K562 (cell line): ENCODE measurements around the gene SERTAD2. TPM values are rescaled to one million over a fixed set of nuclear protein-coding genes. Genes with fewer than 3 reads are reported as not detected.

Source experiments
- CTCFL ChIP-seq: IDR thresholded peaks from 2 replicates; pipeline ENCODE4 v1.6.1; 2011; ENCODE audit warnings: borderline replicate concordance, low read depth, mild to moderate bottlenecking, moderate library complexity, low read length; ENCODE audit not compliant: insufficient read depth, poor library complexity, severe bottlenecking
- GTF2F1 ChIP-seq: IDR thresholded peaks from 2 replicates; pipeline ENCODE4 v1.6.1; 2011; ENCODE audit warnings: low read depth, low read length, improper control_type of control experiment
- KDM2B ChIP-seq: fragments of 250-450 bp; sonication (Bioruptor Pico); IDR thresholded peaks from 2 replicates; pipeline ENCODE4 v1.8.0; 2021; ENCODE audit warnings: mild to moderate bottlenecking, moderate library complexity
- RB1 ChIP-seq: fragments of 450-650 bp; IDR thresholded peaks from 2 replicates; pipeline ENCODE4 v1.6.1; 2017; ENCODE audit warnings: low read depth, mild to moderate bottlenecking
- SRSF9 ChIP-seq: fragments of 200-400 bp; formaldehyde crosslinking; IDR thresholded peaks from 2 replicates; pipeline ENCODE4 v1.6.1; 2017; ENCODE audit warnings: low read depth, low read length, borderline replicate concordance
- TEAD4 ChIP-seq, 2 experiments: sonication (generic) in 1 of 2; formaldehyde crosslinking in 1 of 2; IDR thresholded peaks; 2 replicates each; pipeline versions ENCODE4 v1.6.1 to v1.8.0; 2012 to 2022; ENCODE audit warnings: borderline replicate concordance in 1 of 2, inconsistent platforms in 1 of 2, low read length in 1 of 2, mild to moderate bottlenecking in 1 of 2, missing genetic modification reagents in 1 of 2
- VEZF1 ChIP-seq: fragments of 200-800 bp; sonication (Bioruptor generic); IDR thresholded peaks from 2 replicates; pipeline ENCODE4 v1.6.1; 2017; ENCODE audit warnings: missing genetic modification characterization, missing compliant biosample characterization
- XRCC4 ChIP-seq: IDR thresholded peaks from one replicate; pipeline ENCODE4 v1.6.1; 2011; ENCODE audit not compliant: insufficient read depth, insufficient read length; ENCODE audit errors: extremely low read depth
- ZBTB40 ChIP-seq, 2 experiments: fragments of 450-650 bp in 1 of 2; sonication (generic) in 1 of 2; formaldehyde crosslinking in 1 of 2; IDR thresholded peaks; 2 replicates each; pipeline versions ENCODE4 v1.7.1 to v1.9.0; 2016 to 2022; ENCODE audit warnings: inconsistent platforms in 1 of 2, mild to moderate bottlenecking in 1 of 2, missing genetic modification reagents in 1 of 2
- ZFP36 ChIP-seq: fragments of 150-350 bp; IDR thresholded peaks from 2 replicates; pipeline ENCODE4 v1.6.1; 2018; ENCODE audit warnings: low read length, low read depth; ENCODE audit not compliant: partially characterized antibody
- ZFPM2 ChIP-seq: fragments of 250-450 bp; sonication (Bioruptor Pico); IDR thresholded peaks from 2 replicates; pipeline ENCODE4 v1.5.1; 2022; ENCODE audit warnings: mild to moderate bottlenecking
- ZNF239 ChIP-seq: fragments of 250-450 bp; sonication (Bioruptor Pico); IDR thresholded peaks from 2 replicates; pipeline ENCODE4 v1.4.0; 2020; ENCODE audit warnings: mild to moderate bottlenecking
- ZNF695 ChIP-seq: fragments of 450-650 bp; formaldehyde crosslinking; IDR thresholded peaks from 2 replicates; pipeline ENCODE4 v1.4.0; 2020; ENCODE audit warnings: mild to moderate bottlenecking, moderate library complexity
- ZNF830 ChIP-seq: fragments of 250-450 bp; sonication (Bioruptor Pico); IDR thresholded peaks from 2 replicates; pipeline ENCODE4 v1.5.0; 2021; ENCODE audit warnings: mild to moderate bottlenecking
- polyA plus RNA-seq, 8 experiments: library from polyadenylated mRNA; depleted of rRNA in 4 of 8; stranded (reverse) in 5 of 8; unstranded in 3 of 8; fragments of >200 nt; fragmentation: Nextera tagmentation in 2 of 8; fragmentation: Illumina TruSeq in 1 of 8; extraction: Ambion mirVana in 2 of 8; extraction: Trizol in 1 of 8; gene quantifications; 2 replicates each; pipeline versions ENCODE4 v1.2.1 to v1.2.3, GENCODE V29; 2011 to 2014; ENCODE audit warnings: inconsistent platforms in 1 of 8, missing spikeins in 1 of 8
- total RNA-seq, 7 experiments: library from RNA; depleted of rRNA in 6 of 7; stranded (reverse); fragments of >200 nt in 6 of 7; fragmentation: Illumina TruSeq in 2 of 7; extraction: Trizol in 2 of 7; gene quantifications; 2 replicates each; pipeline versions ENCODE4 v1.2.1 to v1.2.3, GENCODE V29; 2011 to 2021; ENCODE audit warnings: low replicate concordance in 1 of 7

The SERTAD2 gene
- total and polyA plus RNA-seq, 9 of the 15 experiments (the other 6 are each of a cell fraction or from before 2014, with no cell fraction given): 3.0 to 12.5 (median 6.1) TPM

- TF ChIP-seq CTCFL (peak; percentile 96), ZNF239 (CRISPR knock-in tag) (no peak), ZFPM2 (CRISPR knock-in tag) (no peak), RB1 (peak; percentile 88), ZNF695 (CRISPR knock-in tag) (no peak), GTF2F1 (no peak), KDM2B (CRISPR knock-in tag) (no peak), ZNF830 (no peak), ZFP36 (no peak), VEZF1 (CRISPR knock-in tag) (peak; percentile 79), TEAD4 (IDR thresholded peaks at IDR 0.05; ENCODE audit: low read length) (no peak), TEAD4 (CRISPR knock-in tag; IDR thresholded peaks at IDR 0.05; ENCODE audit: borderline replicate concordance) (no peak), SRSF9 (no peak), XRCC4 (no peak), ZBTB40 (IDR thresholded peaks at IDR 0.05) (no peak; the same call in 1 of the 2 replicates), ZBTB40 (CRISPR knock-in tag; IDR thresholded peaks at IDR 0.05) (no peak)
Measured at GRCh38 chr2:64609227-64609941, 44.3 kb downstream of the SERTAD2 start (continued).
